MCF 10A (cell line): ENCODE data around the gene CFAP97D2. TPM values are rescaled to one million over a fixed set of nuclear protein-coding genes. Genes with fewer than 3 reads are reported as not detected.

ENCODE experiments used
- BruUV-seq: library from RNA; stranded (reverse); fragments of 400-500 nt; replicated peaks from 2 replicates; lab custom pipeline; 2021; lab: Mats Ljungman, UMichigan
- CTCF ChIA-PET: fragments of 300-600 bp; sonication (Branson Sonifier 250); formaldehyde crosslinking; extraction: SDS; loops from one replicate; lab custom pipeline; 2021; ENCODE audit warnings: antibody characterized with exemption, inconsistent platforms; lab: Yijun Ruan, JAX
- POLR2A ChIA-PET: fragments of 300-600, 350-650 bp; sonication (Branson Sonifier 250); formaldehyde crosslinking; extraction: SDS; loops from one replicate; lab custom pipeline; 2020; ENCODE audit warnings: antibody characterized with exemption, inconsistent platforms; lab: Yijun Ruan, JAX
- DNase-seq: peaks from one replicate; pipeline ENCODE4 v3.0.0-alpha.2; 2018; ENCODE audit not compliant: unreplicated experiment
- H3K27ac Mint-ChIP-seq: one replicate; pipeline ENCODE4 v1.8.0; 2022; ENCODE audit warnings: mild to moderate bottlenecking, low read depth, mixed read lengths; ENCODE audit not compliant: unreplicated experiment
- H3K27me3 Mint-ChIP-seq: one replicate; pipeline ENCODE4 v1.8.0; 2022; ENCODE audit warnings: mixed read lengths; ENCODE audit not compliant: insufficient read depth, unreplicated experiment
- H3K36me3 Mint-ChIP-seq: one replicate; pipeline ENCODE4 v1.8.0; 2022; ENCODE audit warnings: mild to moderate bottlenecking, moderate library complexity, mixed read lengths; ENCODE audit not compliant: insufficient read depth, unreplicated experiment
- H3K4me1 Mint-ChIP-seq: one replicate; pipeline ENCODE4 v1.8.0; 2022; ENCODE audit warnings: mixed read lengths; ENCODE audit not compliant: insufficient read depth, unreplicated experiment
- H3K4me3 Mint-ChIP-seq: one replicate; pipeline ENCODE4 v1.8.0; 2022; ENCODE audit warnings: mild to moderate bottlenecking, moderate library complexity, mixed read lengths; ENCODE audit not compliant: unreplicated experiment
- H3K9me3 Mint-ChIP-seq: one replicate; pipeline ENCODE4 v1.8.0; 2022; ENCODE audit warnings: mixed read lengths; ENCODE audit not compliant: unreplicated experiment
- CTCF ChIP-seq: fragments of 200-600 bp; IDR thresholded peaks from one replicate; pipeline ENCODE4 v1.8.0; 2022; ENCODE audit warnings: antibody characterized with exemption, mild to moderate bottlenecking; ENCODE audit not compliant: unreplicated experiment
- intact Hi-C: fragments of 100-400 bp; cut with micrococcal nuclease; formaldehyde crosslinking; loops from 2 replicates; pipeline ENCODE4 v1.14.1; 2022
- total RNA-seq: library from RNA; stranded (reverse); gene quantifications from 2 replicates; pipeline ENCODE4 v1.2.3, GENCODE V29; 2022

CFAP97D2 gene
- total RNA-seq, 1 experiment from 2014 or later, result not detected

GRCh38 chr13:114161644-114162532, 17.2 kb upstream of the CFAP97D2 start:
- no peak for TF ChIP-seq CTCF
- intact Hi-C loops, result no loop called here
- Mint-ChIP-seq H3K9me3 (no peaks in the 10 kb centered on the region), H3K27me3 (peaks cover 40% of the 10 kb centered on the region), H3K4me3 (no peak overlapping the region), H3K36me3 (no peaks in the 10 kb centered on the region), H3K4me1 (no peaks in the 10 kb centered on the region), H3K27ac (no peak overlapping the region)
- no TSS peak for BruUV-seq
- ChIA-PET CTCF (interaction anchor here (0.6 kb wide), 1 partner anchor 14 kb away, joined by 3 read pairs; no protein-coding TSS in a partner anchor), POLR2A (no interaction called here)
- DNase-seq, result peak; percentile 40

- no peak for TF ChIP-seq CTCF
- intact Hi-C loops, result no loop called here
- no TSS peak for BruUV-seq
Measured at GRCh38 chr13:114162533-114162922, 16.5 kb upstream of the CFAP97D2 start.

GRCh38 chr13:114164053-114164452, 15.0 kb upstream of the CFAP97D2 start:
- Mint-ChIP-seq H3K27me3 (peaks cover 40% of the 10 kb centered on the region), H3K27ac (no peak overlapping the region), H3K4me3 (no peak overlapping the region), H3K36me3 (no peaks in the 10 kb centered on the region), H3K9me3 (no peaks in the 10 kb centered on the region), H3K4me1 (no peaks in the 10 kb centered on the region)
- DNase-seq, result no peak
- TF ChIP-seq CTCF, result no peak
- POLR2A ChIA-PET, result no interaction called here
- CTCF ChIA-PET, result no interaction called here
- BruUV-seq, result no TSS peak
- intact Hi-C loops, result no loop called here

More at GRCh38 chr13:114162533-114162922, 16.5 kb upstream of the CFAP97D2 start:
- H3K4me3 Mint-ChIP-seq, result no peak overlapping the region
- no peak overlapping the region for H3K27ac Mint-ChIP-seq
- CTCF ChIA-PET, result no interaction called here
- H3K9me3 Mint-ChIP-seq, result no peaks in the 10 kb centered on the region
- H3K27me3 Mint-ChIP-seq, result peaks cover 40% of the 10 kb centered on the region
- POLR2A ChIA-PET, result no interaction called here
- no peaks in the 10 kb centered on the region for H3K36me3 Mint-ChIP-seq
- no peaks in the 10 kb centered on the region for H3K4me1 Mint-ChIP-seq
- DNase-seq, result no peak

GRCh38 chr13:114164681-114165429, 14.2 kb upstream of the CFAP97D2 start:
- H3K36me3 Mint-ChIP-seq, result no peaks in the 10 kb centered on the region
- H3K9me3 Mint-ChIP-seq, result no peaks in the 10 kb centered on the region
- no peak overlapping the region for H3K27ac Mint-ChIP-seq
- no peak for TF ChIP-seq CTCF
- no TSS peak for BruUV-seq
- DNase-seq, result no peak
- peaks cover 36% of the 10 kb centered on the region for H3K27me3 Mint-ChIP-seq
- H3K4me1 Mint-ChIP-seq, result no peaks in the 10 kb centered on the region
- POLR2A ChIA-PET, result no interaction called here
- no peak overlapping the region for H3K4me3 Mint-ChIP-seq
- CTCF ChIA-PET, result no interaction called here
- intact Hi-C loops, result no loop called here
